HG03460 (cell line): Measurements from ENCODE around the gene NPNT.
"Not testable (repeated sequence)": the region's sequence is repeated elsewhere in the genome, so short reads cannot be mapped to it uniquely, and the experiment has no call there.

ENCODE experiments used
- ATAC-seq: cut with Tn5 transposase; IDR thresholded peaks from one replicate; pipeline ENCODE4 v1.9.1; 2021; ENCODE audit not compliant: unreplicated experiment

NPNT gene, protein sequence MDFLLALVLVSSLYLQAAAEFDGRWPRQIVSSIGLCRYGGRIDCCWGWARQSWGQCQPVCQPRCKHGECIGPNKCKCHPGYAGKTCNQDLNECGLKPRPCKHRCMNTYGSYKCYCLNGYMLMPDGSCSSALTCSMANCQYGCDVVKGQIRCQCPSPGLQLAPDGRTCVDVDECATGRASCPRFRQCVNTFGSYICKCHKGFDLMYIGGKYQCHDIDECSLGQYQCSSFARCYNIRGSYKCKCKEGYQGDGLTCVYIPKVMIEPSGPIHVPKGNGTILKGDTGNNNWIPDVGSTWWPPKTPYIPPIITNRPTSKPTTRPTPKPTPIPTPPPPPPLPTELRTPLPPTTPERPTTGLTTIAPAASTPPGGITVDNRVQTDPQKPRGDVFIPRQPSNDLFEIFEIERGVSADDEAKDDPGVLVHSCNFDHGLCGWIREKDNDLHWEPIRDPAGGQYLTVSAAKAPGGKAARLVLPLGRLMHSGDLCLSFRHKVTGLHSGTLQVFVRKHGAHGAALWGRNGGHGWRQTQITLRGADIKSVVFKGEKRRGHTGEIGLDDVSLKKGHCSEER

GRCh38 chr4:105894660-105895582 is at the start of gene NPNT:
NPNT (plus strand) TSS chr4:105895471; CDS start chr4:105895653, 182 bp downstream.
- ATAC-seq = peak; percentile 32

DNA sequence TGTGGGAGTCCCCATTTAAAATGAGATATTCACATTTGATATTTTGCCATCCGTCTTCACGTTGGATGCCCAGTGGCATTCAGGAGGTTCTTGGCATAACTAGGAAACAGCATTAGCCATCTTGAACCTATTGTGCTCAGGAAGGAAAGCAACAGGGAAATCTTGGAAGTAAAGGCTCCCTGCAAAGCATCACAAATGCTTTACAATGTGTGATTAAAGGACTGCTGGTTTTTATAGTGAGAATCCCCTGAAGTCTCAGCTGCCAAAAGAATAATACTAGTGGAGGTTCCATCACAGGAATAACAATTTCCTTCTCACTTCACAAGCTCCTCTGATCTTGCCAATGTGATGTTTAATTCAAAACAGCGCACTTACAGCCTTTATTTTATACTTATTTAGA is 49.7 kb upstream of the NPNT start:
- ATAC-seq = no peak

GRCh38 chr4:105848359-105848758 is 46.9 kb upstream of the NPNT start:
- not testable (repeated sequence) for ATAC-seq

DNA sequence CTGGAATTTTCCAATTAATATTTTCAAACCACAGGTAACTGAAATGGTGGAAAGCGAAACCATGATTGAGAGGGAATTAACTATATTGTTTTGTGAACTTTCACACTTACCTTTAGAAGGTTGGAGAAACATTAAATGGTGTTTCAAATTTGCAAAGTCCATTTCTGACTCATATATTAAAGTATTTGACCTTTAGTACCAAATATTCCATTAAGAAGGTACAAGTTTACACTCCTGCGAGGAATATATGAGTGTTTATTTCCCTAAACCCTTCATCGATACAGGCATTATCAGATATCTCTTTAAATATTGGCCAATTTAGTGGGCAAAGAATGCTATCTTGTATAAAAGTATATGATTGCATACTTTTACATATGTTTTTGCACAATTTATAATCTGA is 44.1 kb upstream of the NPNT start:
- ATAC-seq = no peak

- ATAC-seq = not testable (repeated sequence)
These were observed 43.0 kb upstream of the NPNT start for GRCh38 chr4:105852230-105852629.

DNA sequence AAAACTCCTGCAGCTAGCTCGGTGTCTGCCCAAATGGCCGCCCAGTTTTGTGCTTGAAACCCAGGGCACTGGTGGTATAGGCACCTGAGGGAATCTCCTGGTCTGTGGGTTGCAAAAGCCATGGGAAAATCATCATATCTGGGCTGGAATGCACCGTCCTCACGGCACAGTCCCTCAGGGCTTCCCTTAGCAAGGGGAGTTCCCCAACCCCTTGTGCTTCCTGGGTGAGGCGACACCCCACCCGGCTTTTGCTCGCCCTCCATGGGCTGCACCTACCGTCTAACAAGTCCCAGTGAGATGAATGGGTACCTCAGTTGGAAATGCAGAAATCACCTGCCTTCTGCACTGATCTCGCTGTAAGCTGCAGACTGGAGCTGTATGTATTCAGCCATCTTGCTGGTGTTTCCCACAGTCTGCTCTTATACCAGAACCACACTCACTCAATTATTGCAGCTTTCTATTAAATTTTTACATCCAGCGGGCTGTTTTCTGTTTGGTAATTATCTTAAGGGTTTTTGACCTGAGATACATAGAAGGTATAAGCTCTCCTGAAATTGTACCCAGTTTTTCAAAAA is 36.7 kb upstream of the NPNT start:
- ATAC-seq = no peak

DNA sequence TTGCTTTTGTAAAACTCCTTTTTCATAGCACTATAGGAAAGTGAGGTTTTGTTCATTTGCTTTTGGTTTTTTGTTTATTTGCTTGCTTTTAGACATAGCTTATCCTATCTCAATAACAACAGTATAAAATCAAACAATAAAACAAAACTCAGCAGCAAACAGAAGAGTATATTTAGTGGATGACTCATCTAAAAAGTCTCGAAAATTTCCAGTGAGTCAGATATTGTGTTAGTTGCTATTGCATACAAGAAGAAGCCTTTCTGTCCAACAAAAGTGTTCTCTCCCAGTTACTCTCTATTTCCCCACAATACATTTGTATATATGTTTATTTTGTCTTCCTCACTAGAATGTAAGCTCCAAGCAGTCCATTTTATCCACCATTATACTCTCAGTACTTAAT is 36.0 kb upstream of the NPNT start:
- ATAC-seq = no peak

DNA sequence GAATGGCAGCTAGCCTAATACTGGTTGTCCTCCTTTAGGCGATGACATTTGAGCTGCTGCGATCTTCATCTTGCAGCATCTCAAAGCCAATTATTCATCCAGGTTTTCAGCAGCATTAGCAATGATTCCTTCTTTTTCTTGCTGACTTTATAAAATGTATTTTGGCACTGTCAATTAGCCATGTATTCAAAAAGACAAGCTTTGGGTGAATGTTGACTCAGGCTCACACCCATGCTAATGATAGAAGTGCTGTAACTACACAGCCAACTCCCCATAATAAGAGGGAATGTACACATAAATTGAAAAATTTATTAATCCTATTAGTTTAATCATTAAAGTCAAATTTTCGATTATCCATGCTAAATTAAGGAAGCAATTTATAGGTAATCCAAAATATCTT is 24.3 kb upstream of the NPNT start:
- ATAC-seq = no peak

GRCh38 chr4:105871997-105872396 is 23.3 kb upstream of the NPNT start:
- ATAC-seq = no peak

DNA sequence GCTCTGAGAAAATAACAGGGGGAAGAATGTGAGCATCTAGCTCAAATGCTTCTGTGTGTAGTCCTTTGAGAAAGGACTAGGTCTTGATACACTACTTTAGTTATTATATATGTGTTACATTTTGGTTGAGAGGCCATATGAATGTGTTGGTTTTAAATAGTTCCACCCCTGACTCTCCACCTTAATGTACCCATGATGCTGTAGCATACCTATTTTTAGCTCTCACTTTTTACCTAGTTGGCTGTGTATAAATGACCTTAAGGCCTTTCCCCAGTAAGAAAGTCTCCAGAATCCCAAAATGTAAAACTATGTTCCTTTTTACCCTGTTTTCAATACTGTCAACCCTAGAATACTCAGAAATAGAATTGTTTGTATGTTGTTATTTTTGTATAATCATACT is 20.0 kb upstream of the NPNT start:
- ATAC-seq = no peak

- no peak for ATAC-seq
These were observed 16.6 kb upstream of the NPNT start for GRCh38 chr4:105878668-105879067.

DNA sequence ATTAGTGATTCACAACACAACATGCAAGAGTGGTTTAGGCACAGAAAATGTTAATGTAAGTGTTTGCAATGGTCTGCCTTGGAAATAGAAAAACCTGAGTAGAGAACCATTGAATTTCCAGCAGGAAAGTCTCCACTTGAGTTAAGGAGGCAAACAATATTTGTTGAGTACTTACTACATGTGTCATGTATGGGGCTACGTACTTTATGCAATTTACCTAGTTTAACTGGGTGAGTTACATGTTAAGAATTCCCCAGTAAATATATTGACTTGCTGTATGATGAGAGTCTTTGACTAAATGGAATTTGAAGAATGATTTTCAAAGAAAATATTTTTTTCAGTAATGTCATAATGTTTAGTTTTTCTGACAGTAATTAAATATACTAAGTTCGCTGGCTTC is 7.8 kb upstream of the NPNT start:
- ATAC-seq = no peak

GRCh38 chr4:105895583-105896460 is 551 bp downstream of the NPNT start:
- ATAC-seq = peak; percentile 46

DNA sequence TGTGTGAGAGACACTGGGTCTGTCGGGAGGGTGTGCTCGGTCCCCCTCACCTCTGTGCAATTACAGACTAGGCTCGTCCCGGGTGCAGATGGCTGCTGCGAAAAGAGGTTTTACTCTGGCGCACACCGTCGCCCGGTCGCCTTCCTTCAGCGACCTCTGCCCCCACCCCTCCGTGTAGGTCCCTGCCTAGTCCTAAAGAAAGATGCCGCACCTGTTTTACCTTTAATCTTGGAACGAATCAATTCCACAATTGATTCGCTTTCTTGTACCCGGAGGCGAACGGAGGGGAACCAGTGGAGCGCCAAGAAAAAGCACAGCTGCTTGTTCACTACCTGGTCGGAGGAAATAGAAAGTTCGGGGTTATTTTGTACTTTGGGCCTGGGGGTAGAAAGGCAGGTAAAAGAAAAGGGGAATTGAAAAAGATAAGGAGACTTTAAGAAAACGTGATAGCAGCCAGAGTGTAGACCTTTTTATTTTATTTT is 1.2 kb downstream of the NPNT start:
- ATAC-seq = no peak

DNA sequence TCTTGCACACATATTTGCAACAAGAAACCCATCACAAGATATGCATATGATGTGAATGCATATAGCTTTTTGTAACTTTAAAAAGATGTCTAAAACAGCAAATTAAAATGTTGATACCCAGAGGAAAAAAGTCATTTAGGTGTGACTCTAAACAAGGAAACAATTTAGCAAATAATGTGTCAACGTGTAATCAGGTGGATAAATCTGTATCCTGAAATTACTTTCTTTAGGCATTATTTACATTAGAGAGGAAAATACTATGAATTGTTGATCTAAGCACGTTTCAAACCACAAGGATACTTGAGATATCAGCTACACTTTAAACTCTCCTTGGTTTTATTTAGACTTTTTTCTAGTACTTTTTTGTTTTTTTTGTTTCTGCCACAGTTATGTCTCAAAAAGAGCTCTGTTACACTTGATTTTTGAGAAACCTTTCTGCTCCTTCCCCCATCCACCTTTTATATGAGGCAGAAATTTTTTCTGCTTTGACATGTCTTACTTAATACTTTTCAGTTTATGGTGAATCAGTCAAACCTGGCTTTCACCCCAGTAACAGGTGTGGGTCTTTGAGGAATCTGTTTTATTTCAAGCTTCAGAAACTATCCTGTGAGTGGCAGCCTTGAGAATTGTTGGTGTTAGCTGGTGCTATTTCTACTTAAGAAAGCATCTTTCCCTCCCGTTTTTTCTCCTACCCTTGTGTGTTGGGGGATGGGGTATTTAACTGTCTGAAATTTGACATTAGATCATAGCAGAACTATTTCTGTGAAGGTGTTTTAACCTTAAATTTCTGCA is 1.9 kb downstream of the NPNT start:
- ATAC-seq = no peak

- ATAC-seq = no peak
These were observed 5.3 kb downstream of the NPNT start for GRCh38 chr4:105900541-105900940.

DNA sequence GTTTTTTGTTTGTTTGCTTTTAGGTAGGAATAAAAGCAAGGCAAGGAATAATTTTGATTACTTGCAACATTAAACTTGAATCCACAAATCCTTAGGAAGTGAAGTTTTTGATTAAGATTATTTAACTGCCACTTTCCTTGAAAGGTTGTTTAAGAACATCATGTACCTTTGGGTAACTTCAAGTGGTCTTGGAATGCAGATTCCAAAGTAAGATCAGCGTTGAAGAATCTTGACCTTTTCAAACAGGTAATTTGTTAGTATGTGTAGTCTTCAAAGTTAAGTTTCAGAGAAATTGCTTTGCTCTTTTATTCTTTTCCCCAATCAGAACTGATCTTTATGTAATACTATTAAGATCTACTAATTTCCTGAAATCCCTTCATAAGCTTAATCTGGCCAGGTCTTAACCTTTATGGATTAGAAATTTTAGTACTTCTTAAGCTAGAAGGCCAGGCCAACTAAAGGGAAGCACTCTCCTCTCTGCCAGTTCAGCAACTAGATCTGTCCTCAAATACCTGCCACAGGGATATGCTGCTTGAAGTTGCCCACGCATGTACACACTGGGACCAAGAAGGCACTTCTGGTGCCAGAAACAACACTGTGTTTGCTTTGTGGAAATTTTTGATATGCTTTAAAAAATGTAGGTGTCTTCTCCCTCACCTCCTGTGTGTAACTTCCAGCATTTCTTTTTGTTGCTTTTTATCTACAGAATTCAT is 7.4 kb downstream of the NPNT start:
- no peak for ATAC-seq

DNA sequence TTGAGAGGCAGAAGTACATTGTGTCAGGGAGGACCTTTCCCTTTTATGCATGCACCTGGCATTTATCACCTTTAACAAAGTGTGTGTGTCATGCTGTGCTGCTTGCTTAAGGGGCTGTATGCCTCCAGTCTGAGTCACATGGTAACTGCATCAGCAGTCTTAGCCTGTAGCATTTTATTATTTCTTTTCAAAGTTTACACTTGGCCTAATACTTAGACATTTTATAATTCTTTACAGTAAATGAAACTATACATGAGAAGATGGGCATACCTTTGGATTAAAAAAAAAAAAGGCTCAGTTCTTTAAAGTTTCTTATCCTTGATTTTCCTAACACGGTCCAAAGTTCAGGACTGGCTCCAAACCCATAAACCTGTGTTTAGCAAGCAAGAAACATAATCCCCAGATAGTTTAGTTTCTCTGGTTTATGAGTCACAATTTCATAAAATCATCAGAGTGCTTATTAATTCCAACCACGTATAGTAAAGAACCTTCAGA is 14.6 kb downstream of the NPNT start:
- no peak for ATAC-seq

GRCh38 chr4:105911426-105911825 is 16.2 kb downstream of the NPNT start:
- no peak for ATAC-seq
